Heart right ventricle (tissue), 16 donors: ENCODE data around the gene B3GNT3. TPM values are rescaled to one million over a fixed set of nuclear protein-coding genes. Genes with fewer than 3 reads are reported as not detected.

Experiments used
- ATAC-seq, 8 donors: fragments of 200-7000 bp; cut with Tn5 transposase; one replicate each; pipeline ENCODE4 v1.9.1; 2020; ENCODE audit warnings: mild to moderate bottlenecking in 8 of 8, moderate library complexity in 8 of 8, moderate number of reproducible peaks in 1 of 8
- DNase-seq, 2 donors: peaks; one replicate each; pipeline ENCODE4 v3.0.0-alpha.2; 2020
- H3K27ac ChIP-seq, 10 donors: fragments of 200-600 bp; sonication (generic) in 2 of 10; one replicate each; pipeline versions ENCODE4 v1.5.0 to v1.8.0; 2020 to 2022; ENCODE audit warnings: mild to moderate bottlenecking in 3 of 10
- H3K27me3 ChIP-seq, 7 donors: fragments of 200-600 bp; one replicate each; pipeline ENCODE4 v1.8.0; 2021 to 2022; ENCODE audit warnings: mild to moderate bottlenecking in 2 of 7
- H3K36me3 ChIP-seq, 9 donors: fragments of 200-600 bp; sonication (generic) in 1 of 9; one replicate each; pipeline versions ENCODE4 v1.5.0 to v1.8.0; 2020 to 2022; ENCODE audit warnings: mild to moderate bottlenecking in 2 of 9
- H3K4me1 ChIP-seq, 9 donors: fragments of 200-600 bp; sonication (generic) in 1 of 9; one replicate each; pipeline versions ENCODE4 v1.5.0 to v1.8.0; 2020 to 2022; ENCODE audit warnings: mild to moderate bottlenecking in 4 of 9
- H3K4me3 ChIP-seq, 10 donors: fragments of 200-600 bp; sonication (generic) in 2 of 10; one replicate each; pipeline versions ENCODE4 v1.5.0 to v1.8.0; 2020 to 2022; ENCODE audit warnings: mild to moderate bottlenecking in 7 of 10, moderate library complexity in 2 of 10
- H3K9me3 ChIP-seq, 11 donors: fragments of 200-600 bp in 10 of 11; sonication (generic) in 2 of 11; one replicate each; pipeline versions ENCODE4 v1.5.0 to v1.8.0; 2013 to 2022; ENCODE audit warnings: mild to moderate bottlenecking in 2 of 11, control low read depth in 1 of 11, moderate library complexity in 1 of 11
- CTCF ChIP-seq, 9 donors: fragments of 200-600 bp; sonication (generic) in 2 of 9; IDR thresholded peaks; one replicate each; pipeline versions ENCODE4 v1.5.0 to v1.8.0; 2021 to 2022; ENCODE audit warnings: antibody characterized with exemption in 9 of 9, mild to moderate bottlenecking in 5 of 9, moderate library complexity in 1 of 9
- WGBS, 2 donors: extraction: QIAGEN DNeasy Blood & Tissue Kit; methylation state at CpG; one replicate each; pipeline ENCODE4 v1.1.7; 2013; ENCODE audit warnings: inconsistent platforms in 1 of 2; 5-methylcytosine and 5-hydroxymethylcytosine counted together
- intact Hi-C, 10 donors: fragments of 100-400 bp; cut with DNase I; formaldehyde crosslinking; loops; one replicate each; pipeline versions ENCODE4 v1.11.1 to v1.14.2; 2022
- long read RNA-seq, 3 donors: library from polyadenylated mRNA; unstranded; transcript quantifications; one replicate each; pipeline ENCODE4 v2.0.0, GENCODE V29; 2020 to 2021
- polyA plus RNA-seq, 2 donors: library from polyadenylated mRNA; stranded (reverse); fragments of 200-250 nt; gene quantifications; one replicate each; pipeline ENCODE4 v1.2.3, GENCODE V29; 2013
- total RNA-seq, 10 donors: library from RNA; stranded (reverse); fragmentation: NEBNext Ultra II Directional in 3 of 10; extraction: Animal tissue kit (Norgen Biotek cat#: 25700) in 3 of 10; gene quantifications; one replicate each; pipeline versions ENCODE4 v1.2.1 to v1.2.4, GENCODE V29; 2021 to 2023
- donor health status: Arrhythmogenic right ventricular cardiomyopathy.
- donor health status: ischemic (EF 13 %, LVEDD 7.1; RV severe dilation, severe dysfunction).
- donor health status: healthy with polysubstance abuse.
- donor health status: DM: no; HTN: yes; CAD: no.
- donor health status: DM: no; HTN: no; CAD: no.
- donor health status: ischemic (EF 25% LVEDD 6.9; RV normal size, moderate dysfunction).
- donor health status: ischemic (EF 25% LVEDD 5.7; RV mildly dilated, moderate dysfunction).
- donor health status: healthy.
- donor health status: DM: yes; HTN: yes; CAD: no.
- donor health status: Ischemic cardiomyopathy.
- donor health status: ischemic (EF 35%, LVEDD 5.7; RV mildly dilated, moderate dysfunction).
- donor health status: nonischemic (EF 11% LVEDD 7.7; RV severe dilation, severe dysfunction).
- donor health status: DM: yes; HTN: yes; CAD: no.
- donor health status: PGD.
- donor health status: ischemic (EF 29% LVEDD 5.4; RV normal size, mild dysfunction).
- donor health status: nonischemic (EF 23%, LVEDD 6.1; RV moderate dilation, normal function).

The B3GNT3 gene, protein sequence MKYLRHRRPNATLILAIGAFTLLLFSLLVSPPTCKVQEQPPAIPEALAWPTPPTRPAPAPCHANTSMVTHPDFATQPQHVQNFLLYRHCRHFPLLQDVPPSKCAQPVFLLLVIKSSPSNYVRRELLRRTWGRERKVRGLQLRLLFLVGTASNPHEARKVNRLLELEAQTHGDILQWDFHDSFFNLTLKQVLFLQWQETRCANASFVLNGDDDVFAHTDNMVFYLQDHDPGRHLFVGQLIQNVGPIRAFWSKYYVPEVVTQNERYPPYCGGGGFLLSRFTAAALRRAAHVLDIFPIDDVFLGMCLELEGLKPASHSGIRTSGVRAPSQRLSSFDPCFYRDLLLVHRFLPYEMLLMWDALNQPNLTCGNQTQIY
- total RNA-seq (not detected), polyA plus RNA-seq (not detected)
- long read RNA-seq, donor 1, result 0 reads
- long read RNA-seq, donor 2, result 0 reads
- long read RNA-seq, donor 3, result 0 reads

- intact Hi-C loops, result loop anchor here in 1 of 10 donors (5.0 kb wide), 1 partner anchor 363 kb away; no protein-coding TSS in a partner anchor
Measured at GRCh38 chr19:17794731-17795494, at the start of gene B3GNT3. Gene B3GNT3, plus strand, starts transcription at chr19:17795138. Its CDS starts 12,670 bp downstream, at chr19:17807808.

DNA sequence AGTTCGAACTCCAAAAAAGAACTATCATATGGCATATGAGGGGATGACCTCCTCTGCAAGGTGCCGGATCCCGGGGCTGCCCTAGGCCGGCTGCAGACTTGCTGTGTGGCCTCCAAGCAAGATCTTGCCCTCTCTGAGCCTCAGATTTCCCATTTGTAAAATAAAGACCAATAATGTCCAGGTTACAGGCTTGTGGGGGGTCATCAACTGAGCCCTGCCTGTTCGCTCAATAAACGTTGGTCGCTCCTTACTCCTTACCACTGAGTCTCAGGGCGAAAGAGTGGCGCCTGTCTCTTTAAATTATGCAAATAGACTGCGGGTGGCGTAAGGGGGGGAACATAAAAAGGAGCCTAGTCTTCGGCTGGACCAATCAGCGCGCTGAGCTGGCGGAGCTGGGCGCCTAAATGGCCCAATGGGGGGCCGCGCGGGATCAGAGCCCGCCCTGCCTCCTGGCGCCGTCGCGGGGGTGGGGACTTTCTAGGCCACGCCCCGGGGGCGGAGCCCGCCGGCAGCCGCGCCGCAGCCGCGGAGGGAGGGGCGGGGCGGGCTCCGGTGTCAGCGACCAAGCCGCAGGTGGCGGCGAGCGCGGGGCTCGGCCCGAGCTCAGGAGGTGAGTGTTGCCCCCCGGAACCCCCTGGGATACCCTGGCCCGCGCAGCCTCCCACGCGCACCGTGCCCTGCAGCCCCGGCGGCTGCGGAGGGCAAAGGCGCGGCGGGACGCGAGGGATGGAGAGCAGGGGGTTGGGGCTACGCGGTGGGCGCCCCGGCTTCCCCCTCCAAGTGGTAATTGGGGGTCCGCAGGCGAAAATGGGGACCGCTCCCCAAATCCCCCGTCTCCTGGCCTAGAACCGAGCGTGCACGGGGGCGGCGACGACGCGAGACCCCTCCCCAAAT is 47.5 kb upstream of the B3GNT3 start:
- DNase-seq, result peak; percentile 89 to 91
- Histone ChIP-seq H3K27me3 (peaks cover 0 to 6% (median 0%) of the 10 kb centered on the region in 7 donors), H3K36me3 (no peaks in the 10 kb centered on the region), H3K27ac (peak overlapping the region in 1 of 10 donors; percentile 64), H3K4me3 (peak overlapping the region in 9 of 10 donors; percentile 14 to 63 (median 45)), H3K4me1 (peaks cover 0 to 32% (median 10%) of the 10 kb centered on the region in 9 donors), H3K9me3 (no peaks in the 10 kb centered on the region)
- intact Hi-C loops, result loop anchor here in 1 of 10 donors (10.0 kb wide), 1 partner anchor 143 kb away; no protein-coding TSS in a partner anchor
- 7% methylated on average over 57 to 73 of the region's 75 CpGs for WGBS, 2 donors
- peak; percentile 97 to 99 (median 99) for ATAC-seq
- TF ChIP-seq CTCF (IDR thresholded peaks at IDR 0.05), result no peak

More at GRCh38 chr19:17794731-17795494, at the start of gene B3GNT3:
- H3K27ac ChIP-seq, result no peak within 1 kb of the TSS
- ATAC-seq, result no peak
- WGBS, 2 donors, result 4 to 7% methylated on average over 49 to 50 of the region's 50 CpGs
- TF ChIP-seq CTCF (IDR thresholded peaks at IDR 0.05), result no peak
- H3K9me3 ChIP-seq, result no peaks in the 10 kb centered on the region
- no peaks in the 10 kb centered on the region for H3K36me3 ChIP-seq
- peaks cover 0 to 19% (median 0%) of the 10 kb centered on the region in 9 donors for H3K4me1 ChIP-seq
- peak in 1 of 2 donors; percentile 34 for DNase-seq
- peak within 1 kb of the TSS in 1 of 10 donors; percentile 34 for H3K4me3 ChIP-seq
- peaks cover 0 to 82% (median 61%) of the 10 kb centered on the region in 7 donors for H3K27me3 ChIP-seq

DNA sequence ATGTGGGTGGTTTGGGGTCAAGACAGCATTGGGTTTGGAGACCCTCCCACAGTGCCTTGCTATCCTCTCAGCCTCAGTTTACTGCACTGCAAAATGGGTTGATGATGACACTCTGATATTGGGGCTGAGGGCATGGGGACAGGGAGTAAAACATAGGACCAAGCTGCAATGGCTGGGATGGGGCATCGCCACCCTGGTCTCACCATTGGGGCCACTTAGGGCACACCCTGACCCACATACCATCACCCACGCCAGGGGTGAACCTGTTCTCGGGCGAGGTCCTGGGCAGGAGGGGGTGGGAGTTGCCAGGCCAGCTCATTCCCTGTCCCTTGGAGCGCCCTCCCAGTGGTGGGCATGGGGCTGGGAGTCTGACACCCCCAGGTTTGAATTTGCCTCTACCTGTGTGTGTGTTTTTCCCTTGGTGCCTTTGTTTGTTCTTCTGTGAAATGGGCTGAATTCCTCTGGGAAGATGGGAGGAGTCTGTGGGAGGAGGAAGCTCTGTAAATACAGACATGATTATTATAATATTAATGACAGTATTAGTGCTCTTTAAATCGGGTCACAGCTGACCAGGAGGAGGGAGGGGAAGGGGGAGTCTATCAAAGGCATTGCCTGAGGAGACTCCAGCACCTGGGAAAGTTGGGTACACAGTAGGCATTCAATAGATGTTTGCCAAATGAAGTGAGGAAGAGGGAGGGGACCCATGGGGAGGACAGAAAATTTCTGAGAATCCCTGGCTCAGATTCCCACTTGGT is 45.9 kb upstream of the B3GNT3 start:
- Histone ChIP-seq H3K4me3 (no peak overlapping the region), H3K36me3 (no peaks in the 10 kb centered on the region), H3K27me3 (no peaks in the 10 kb centered on the region), H3K4me1 (peaks cover 0 to 35% (median 10%) of the 10 kb centered on the region in 9 donors), H3K27ac (no peak overlapping the region), H3K9me3 (no peaks in the 10 kb centered on the region)
- no peak for TF ChIP-seq CTCF (IDR thresholded peaks at IDR 0.05)
- no peak for ATAC-seq
- DNase-seq, result no peak
- 72 to 79% methylated on average over 6 of the region's 6 CpGs for WGBS, 2 donors
- intact Hi-C loops, result loop anchor here in 1 of 10 donors (10.0 kb wide), 1 partner anchor 144 kb away; no protein-coding TSS in a partner anchor
